Kidney capillary endothelial cell (primary cell): ENCODE measurements around the gene TGFBRAP1.
A peak's percentile ranks its signal among the peaks of the same experiment; 100 is the strongest.
"Not testable (repeated sequence)": the region's sequence is repeated elsewhere in the genome, so short reads cannot be mapped to it uniquely, and the experiment has no call there.

Source experiments
- DNase-seq: peaks from one replicate; pipeline ENCODE4 v3.0.0-alpha.2; 2018; ENCODE audit warnings: low spot score

Gene TGFBRAP1

DNA sequence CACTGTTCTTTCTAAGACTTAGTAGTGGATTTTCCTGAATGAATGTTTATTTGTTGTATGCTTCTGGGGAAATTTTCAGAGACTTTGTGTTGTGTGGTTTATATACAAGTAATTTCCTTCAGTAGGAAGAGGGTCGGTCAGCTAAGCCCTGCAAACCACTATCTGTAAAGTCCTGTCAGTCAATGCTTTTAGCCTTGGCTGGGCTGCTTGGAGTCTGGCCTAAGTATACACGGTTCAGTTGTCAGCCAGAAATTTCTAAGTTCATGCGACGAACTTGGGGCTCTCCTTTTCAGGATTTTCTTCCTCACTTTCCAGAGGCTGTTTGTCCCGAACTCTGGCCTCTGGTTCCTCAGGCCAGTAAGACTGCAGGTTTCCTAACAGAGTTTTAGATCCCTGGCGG lies 29.1 kb upstream of the TGFBRAP1 start:
- no peak for DNase-seq

DNA sequence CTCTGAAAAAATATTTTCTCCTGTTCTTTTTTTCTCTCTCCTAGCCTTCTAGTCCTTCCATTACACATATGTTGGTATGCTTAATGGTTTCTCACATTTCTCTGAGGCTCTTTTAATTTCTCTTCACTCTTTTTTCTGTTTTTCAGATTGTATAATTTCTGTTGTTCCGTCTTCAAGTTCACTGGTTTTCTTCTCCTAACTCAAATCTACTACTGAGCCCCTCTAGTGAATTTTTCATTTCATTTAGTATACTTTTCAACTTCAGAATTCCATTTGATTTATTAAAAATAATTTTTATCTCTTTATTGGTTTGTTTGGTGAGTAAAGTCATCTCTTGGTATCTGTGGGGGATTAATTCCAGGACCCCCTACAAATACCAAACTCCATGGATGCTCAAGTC lies 27.6 kb upstream of the TGFBRAP1 start:
- DNase-seq, result no peak

DNA sequence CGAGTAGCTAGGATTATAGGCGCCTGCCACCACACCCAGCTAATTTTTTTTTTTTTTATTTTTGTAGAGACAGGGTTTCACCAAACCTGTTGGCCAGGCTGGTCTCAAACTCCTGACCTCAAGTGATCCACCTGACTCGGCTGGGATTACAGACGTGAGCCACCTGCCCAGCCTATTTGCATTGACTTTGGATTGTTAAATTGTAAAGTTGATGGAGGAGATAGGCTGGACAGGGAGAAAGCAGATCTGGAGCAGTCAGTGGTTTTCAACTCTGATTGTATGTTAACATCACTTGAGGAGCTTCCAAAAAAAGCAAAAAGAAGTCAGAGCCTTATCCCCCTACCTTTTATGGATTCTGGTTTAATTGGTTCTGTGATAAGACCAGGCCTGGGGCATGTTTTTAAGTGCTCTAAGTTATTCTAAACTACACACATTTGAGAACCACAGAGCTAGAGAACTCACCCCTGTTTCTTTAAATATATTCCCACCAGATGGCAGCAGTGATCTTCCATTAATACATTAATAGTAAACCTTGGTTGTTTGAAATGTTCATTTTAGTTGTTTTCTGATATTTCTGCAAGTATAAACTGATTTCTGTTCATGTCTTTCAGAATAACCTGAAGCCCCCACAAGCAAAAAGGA lies 15.3 kb upstream of the TGFBRAP1 start:
- DNase-seq, result no peak

DNA sequence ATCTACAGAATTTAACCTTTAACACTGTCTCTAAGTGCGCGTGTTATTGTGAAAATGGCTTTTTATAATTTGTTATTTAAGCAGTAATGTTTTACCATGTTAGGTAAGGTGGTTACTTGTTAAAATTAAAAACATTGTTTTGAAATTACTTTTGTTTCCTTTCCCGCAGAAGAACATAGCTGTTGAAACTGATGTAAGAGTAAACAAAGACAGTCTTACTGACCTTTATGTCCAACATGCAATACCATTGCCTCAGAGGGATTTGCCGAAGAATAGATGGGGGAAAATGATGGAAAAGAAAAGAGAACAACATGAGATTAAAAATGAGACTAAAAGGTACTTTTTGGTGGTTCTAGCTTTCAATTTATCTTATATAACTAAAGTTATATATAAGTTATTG lies 9.9 kb upstream of the TGFBRAP1 start:
- DNase-seq, result no peak

DNA sequence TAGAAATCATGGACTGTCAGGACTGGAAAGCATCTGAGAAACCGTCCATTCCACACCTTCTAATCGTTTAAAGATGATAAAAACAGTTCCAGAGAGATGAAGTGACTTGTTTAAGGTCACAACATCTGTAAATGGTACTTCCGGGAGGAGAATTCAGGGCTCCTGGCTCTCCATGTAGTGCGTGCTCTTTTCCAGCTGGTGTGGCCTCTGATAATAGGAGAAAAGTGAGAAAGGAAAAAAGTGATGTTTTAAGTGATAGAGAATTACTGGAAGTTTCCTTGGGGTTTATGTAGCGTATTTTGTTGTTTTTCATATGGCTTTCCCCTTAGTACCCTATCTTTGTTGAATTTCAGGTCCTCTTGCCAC lies 8.5 kb upstream of the TGFBRAP1 start:
- no peak for DNase-seq

DNA sequence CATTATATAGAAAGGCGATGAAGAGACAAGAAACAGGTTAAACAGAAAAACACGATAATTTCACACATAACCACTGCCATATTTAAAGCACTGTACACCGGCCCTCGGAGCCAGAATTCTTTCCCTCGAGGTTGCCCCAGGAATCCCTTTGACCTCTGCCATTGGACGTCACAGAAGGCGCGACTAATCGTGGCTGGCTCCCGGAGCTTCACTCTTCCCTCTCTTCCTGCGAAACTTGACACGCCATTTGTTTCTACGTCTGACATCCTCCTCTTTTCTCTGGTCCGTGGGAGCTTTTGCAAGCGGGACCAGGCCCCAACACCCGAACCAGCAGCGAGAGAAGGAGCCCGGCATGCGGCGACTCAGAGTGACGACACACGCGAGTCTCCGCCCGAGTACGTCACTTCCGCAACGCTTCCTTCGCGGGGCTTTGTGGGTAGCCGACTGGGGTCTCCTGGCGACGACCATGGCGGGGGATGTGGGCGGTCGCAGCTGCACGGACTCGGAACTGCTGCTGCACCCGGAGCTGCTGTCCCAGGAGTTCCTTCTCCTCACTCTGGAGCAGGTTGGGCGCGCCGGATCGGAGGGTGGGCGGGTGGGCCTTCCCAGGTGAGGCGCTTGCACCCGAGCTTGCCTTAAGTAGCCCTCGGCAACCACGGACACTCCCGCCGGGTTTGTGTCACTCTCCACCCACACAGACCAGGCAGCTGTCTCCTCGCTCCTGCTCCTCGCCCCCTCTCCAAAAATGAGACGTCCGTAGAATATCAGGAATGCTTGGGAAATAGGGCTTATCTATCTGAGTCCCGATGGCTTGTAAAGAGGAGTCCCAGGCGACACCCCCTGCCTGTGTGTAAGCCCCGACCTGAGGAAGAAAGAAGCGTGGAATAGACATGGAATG lies 7.8 kb upstream of the TGFBRAP1 start, which contains the start of gene C2orf49:
Gene C2orf49, plus strand, starts transcription at position 419 of the 898 bp plus-strand sequence. Its CDS starts 48 bp downstream, at position 467.
- DNase-seq, result peak; percentile 76

DNA sequence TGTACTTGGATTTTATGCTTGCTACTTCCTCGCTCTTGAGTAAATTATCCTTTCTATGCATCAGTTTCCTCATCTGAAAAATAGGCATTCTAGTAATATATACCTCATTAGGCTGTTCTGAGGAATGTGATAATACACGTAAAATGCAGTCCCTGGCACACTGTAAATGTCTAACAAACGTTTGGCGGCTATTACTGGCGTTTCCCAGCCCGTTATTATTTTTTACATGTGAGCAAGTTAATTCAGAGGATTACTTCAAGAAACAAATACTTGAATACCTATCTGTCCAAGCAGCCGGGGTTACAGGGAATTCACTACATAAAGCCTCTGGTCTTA lies 7.2 kb upstream of the TGFBRAP1 start:
- no peak for DNase-seq

DNA sequence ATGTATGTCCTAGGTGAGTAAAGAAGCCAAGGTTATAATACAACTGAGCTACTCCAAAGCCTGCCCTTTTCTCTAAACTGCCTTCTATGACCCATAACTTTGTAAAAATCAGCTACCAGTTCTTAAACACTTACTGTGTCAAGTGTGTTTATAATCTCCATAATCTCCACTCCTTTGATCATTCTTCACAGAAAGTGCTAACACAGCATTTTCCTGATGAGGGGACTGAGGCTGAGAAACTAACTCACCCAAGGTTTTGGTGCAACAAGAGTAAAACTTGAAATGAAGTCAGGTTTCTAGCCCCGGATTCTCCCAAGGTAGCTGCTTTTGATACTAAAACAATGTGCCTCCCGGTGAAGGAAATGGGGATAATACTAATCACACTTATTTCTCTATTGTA lies 5.9 kb upstream of the TGFBRAP1 start:
- DNase-seq, result no peak

DNA sequence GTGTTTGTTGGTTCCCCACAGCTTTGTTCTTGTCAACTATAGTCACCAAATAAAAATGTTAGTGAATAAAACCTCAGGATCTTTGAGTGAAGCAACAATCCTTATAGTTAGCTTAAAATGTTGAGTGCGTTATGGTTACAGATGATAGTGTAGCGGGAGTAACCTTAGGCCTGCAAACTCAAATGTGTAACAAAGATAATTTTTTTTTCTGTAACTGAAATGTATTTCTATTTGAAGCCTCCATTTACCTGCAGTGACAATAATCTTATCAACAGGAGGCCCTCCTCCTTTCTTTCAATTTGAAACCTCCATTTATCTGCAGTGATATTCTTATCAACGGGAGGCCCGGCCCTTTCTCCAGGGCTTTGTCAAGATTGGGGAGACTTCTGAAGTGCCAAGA lies 4.7 kb upstream of the TGFBRAP1 start:
- no peak for DNase-seq

DNA sequence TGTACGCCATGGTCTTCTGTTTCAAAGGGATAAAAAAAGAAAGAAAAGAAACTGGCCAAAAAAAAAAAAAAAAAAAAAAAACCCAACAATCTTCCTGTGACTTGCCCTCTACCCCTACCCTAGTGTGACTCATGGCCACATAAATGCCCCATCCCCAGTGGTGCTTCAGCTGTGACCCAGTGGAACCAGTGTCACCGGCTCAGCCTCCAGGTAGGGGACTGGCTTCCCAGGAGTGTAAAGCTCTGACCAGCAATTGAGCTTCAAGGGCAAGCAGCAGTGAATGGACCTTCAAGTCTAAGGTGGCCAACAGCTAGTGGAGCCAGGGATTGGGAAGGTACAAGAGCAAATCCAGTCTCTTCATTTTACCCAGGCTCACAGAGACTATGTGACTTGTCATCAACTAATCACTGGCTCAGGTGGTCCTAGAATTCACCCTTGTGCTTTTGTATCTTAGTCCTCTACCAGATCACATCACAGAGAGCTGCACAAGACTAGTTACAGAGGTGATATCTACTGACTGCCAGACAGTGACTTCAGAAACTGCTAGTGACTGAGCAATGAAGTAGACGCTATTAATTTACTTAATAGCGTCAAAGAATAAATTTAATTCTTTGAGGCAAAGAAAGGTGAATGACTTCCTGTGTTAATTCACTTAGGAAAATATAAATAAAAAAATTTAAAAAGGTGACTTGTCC lies 1.3 kb upstream of the TGFBRAP1 start:
- no peak for DNase-seq

DNA sequence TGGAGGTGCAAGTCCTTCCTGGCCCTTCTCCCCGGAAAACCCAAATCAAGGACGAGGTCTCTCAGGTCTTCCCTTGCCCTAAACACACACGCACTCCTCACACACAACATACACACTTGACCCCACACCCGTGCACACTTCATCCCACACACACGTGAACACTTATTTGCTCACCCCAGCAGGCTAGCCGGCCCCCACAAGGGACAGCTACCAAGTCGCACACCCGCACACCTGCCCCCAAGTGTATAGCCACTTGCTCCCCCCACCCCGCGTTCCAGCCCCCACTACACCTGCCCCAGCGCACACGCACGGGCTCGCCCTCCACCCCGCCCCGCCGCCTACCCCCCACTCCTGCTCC lies 359 bp downstream of the TGFBRAP1 start:
- DNase-seq, result no peak

DNA sequence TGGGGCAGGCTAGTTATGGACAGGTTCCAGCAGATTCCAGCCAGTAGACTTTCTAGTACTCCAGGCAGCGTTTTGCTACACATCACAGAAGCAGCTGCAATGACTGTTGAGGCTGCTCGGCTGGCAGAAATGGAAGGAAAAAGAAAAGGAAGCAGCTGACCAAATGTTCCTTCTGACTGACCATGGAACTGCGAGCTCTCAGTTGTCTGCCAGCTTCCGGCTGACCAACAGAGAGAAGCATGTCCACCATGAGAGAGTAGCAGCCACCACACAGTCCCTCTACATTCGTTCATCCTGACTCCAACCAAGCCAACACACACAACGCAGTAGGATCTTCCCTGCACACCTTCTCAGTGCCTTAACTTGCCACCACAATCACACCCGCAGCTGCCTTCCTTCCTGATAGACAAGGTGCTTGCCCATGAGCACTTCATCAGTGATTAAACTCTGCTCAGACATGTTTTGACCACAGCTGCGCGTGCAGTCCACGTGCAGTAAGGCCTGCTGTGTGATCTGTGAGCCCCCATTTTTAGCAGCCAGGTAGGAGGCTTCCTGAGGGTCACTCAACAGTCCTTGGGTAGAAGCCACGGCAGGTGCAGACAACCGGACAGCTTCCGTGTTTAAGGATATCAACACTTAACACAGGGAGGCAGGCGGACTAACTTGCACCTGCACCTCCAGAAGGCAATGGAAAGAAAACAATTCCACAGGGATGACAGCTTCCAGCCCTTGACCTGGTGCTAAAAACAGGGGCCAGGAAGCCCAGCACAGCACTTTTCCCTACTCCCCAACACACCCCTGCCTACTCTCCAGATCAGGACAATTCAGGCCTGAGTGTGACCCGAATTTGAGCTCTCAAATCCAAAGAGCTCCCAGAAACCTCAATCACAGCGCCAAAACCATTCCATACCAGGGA lies 996 bp downstream of the TGFBRAP1 start:
- no peak for DNase-seq

DNA sequence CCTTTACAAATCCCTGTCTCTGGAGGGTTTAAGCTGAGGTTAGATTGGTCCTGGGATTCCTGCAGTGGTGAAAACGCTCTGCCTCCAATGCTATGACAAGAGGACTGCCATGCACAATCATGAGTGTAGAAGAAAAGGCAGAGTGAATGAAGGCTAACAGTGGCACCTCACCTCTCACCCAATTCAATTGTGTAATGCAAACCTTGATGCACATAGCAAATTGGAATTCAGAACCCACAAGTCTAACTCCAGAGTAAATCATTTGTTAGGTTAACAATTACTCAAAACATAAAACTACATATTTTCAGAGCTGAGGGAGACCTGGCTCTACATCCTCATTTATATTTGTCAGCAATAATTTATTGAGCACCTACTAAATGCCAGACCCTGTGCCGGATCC lies 1.8 kb downstream of the TGFBRAP1 start:
- DNase-seq, result no peak

DNA sequence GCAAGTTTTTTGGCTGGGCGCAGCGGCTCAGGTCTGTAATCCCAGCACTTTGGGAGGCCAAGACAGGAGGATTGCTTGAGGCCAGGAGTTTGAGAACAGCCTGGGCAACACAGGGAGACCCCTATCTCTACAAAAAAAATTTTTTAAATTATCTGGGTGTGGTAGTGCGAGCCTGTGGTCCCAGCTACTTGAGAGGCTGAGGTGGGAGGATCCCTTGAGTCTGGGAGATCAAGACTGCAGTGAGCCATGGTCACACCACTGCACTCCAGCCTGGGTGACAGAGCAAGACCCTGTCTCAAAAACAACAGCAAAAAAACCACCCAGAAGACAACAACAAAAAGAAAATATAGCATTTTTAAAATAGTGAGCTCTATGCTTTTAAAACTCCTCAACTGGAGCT lies 2.3 kb downstream of the TGFBRAP1 start:
- DNase-seq, result not testable (repeated sequence)

DNA sequence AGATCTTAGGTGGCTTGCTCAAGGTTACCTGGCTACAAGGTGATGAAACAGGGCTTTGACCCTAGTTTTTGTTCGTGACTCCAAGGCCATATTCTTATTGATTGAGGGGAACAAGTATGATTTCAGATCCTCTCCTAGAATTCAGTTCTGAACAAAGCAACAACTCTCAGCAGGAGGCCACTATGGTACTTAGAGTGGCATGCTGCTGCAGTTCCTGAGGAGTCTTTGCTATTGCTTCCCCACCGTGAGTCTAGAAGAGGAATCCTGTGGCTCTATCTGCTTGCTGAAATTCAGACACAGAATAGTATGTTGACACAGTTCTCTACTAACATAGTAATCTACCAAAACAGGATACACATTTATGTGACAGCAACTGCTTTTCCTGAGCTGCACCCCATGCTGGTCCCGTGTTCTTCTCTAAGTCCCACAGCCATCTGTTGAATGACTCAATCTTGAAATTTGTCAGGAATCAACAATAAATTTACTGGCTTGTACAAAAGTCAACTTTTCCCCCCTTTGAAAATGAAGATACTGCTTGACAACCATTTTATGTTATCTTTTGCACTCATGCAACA lies 4.1 kb downstream of the TGFBRAP1 start:
- DNase-seq, result peak; percentile 91

DNA sequence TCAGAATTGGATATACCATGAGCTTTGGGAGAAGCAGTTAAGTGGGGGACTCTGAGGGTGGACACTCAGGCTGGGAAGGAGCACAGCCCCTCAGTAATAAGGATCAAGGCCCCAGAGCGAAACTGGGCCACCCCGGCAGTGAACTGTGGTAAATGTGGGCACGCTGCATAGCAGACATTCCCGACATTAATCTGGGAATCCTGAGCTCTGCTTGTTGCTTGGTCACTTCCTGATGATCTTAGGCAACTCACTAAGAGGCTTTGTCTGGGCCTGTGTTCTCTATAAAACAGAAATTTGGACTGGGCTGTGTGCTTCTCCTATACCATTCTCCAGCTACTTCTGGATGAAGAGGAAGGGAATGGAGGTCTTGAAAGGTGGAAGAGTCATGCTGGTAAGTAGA lies 4.8 kb downstream of the TGFBRAP1 start:
- DNase-seq, result no peak

DNA sequence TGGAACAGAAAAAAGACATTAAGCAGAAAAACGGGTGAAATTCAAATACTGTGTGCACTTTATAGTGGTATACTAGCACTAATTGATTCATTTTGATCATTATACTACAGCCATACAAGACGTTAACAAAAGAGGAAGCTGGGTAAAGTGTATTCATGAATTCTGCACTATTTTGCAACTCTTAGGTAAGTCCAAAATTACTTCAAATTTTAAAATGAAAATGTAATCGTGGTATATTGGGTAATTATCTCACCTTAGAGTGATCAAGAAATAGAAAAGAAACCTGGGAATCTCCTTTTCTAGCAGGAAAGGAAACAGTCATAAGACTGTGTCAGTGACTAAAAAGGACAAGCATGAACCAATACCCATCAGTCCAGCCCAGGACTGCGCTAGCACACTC lies 5.4 kb downstream of the TGFBRAP1 start:
- no peak for DNase-seq

DNA sequence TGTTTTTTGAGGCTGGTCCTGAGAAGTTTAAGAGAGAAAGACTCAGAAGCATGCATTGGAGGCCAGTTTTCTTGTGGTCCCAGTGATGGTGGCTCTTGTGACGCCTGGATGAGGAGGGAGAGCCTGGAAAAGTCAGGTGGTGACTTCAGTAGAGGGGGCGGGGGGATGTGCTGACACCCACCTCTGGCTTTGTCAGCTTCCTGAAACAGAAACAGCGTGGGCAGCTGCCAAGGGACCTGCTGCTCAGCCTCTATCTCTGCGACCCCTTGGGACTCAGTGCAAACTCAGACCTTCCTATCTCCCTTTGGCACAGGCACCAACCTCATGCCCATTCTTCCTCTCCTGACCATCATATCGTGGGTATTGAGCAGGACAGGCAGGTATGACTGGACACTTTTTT lies 6.4 kb downstream of the TGFBRAP1 start:
- no peak for DNase-seq

DNA sequence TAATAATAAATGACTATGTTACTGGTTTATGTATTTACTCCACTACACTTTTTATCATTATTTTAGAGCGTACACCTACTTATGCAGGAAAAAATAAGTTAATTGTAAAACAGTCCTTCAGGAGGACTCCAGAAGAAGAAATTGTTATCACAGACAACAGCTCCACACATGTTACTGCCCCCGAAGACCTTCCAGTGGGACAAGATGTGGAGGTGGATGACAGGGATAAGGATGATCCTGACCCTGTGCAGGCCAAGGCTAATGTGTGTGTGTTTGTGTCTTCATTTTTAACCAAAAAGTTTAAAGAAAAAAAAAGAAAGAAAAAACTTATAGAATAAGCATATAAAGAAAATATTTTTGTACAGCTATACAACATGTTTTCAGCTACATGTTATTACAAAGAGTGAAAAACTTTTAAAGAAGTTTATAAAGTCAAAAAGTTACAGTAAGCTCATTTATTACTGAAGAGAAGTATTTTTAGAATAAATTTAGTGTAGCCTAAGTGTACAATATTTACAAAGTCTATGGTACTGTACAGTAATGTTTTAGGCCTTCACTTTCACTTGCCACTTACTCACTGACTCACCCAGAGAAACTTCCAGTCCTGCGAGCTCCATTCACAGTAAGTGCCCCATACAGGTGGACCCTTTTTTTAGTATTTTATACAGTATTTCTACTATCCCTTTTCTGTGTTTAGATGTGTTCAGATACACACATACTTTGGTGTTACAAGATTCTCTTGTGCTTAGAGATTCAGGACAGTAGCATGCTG lies 7.5 kb downstream of the TGFBRAP1 start:
- DNase-seq, result no peak

DNA sequence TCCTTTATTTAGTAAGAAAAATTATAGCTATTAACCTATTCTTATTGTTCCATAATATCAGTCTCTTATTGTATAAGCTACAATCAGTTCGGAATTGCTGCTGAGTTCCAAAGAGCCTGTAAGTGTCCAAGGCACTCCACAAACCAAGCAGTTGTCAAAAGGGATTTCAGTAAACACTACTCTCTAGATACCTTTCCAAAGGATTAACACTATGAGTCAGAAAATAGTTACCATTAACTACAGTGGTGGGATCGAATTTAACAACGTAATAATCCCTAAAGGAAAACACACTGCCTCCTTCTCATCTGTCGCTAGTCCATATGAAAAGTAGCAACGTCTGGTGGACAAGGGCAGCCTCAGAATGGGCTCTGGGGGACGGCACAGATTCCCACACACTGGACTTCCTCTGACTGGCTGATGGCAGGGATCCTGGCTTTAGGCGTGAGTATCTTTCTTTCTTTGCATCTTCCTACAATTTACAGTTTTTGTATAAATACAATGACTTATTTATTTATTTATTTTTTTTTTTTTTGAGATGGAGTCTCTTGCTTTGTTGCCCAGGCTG lies 8.8 kb downstream of the TGFBRAP1 start:
- DNase-seq, result no peak

DNA sequence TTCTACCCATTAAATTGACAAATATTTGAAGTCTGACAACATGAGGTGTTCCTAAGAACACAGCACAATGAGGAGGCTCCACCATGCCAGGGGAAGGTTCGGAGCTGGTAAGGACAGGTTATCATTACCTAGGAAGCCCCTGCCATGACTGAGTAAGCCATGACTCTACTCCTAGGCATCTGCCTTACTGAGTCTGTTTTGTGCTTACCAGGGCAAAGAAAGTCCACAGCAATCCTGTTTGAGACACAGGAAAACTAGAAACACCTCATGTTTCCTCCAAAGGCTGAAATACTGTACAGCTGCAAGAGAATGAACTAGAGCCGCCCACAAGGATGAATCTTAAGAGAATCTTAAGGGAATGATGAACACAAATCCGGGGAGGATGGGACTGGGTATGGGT lies 11.6 kb downstream of the TGFBRAP1 start:
- DNase-seq, result peak; percentile 81
